ENCODE data around the gene HDAC2. TPM values are rescaled to one million over a fixed set of nuclear protein-coding genes. Genes with fewer than 3 reads are reported as not detected.
A peak's percentile ranks its signal among the peaks of the same experiment; 100 is the strongest.
"Not testable (repeated sequence)": the region's sequence is repeated elsewhere in the genome, so short reads cannot be mapped to it uniquely, and the experiment has no call there.

The HDAC2 gene
- total RNA-seq, 1 experiment from 2014 or later, result 120 TPM

- not testable (repeated sequence) for H3K9me3 ChIP-seq (ENCODE audit: low read length); H3K79me2 ChIP-seq (ENCODE audit: low read length); H3K9ac ChIP-seq (ENCODE audit: low read length); DNase-seq; H2AFZ ChIP-seq (ENCODE audit: low read length); H3K4me3 ChIP-seq (ENCODE audit: low read length); H4K20me1 ChIP-seq (ENCODE audit: insufficient read depth, low read depth, low read length); H3K9me2 ChIP-seq (replicated peaks; ENCODE audit: insufficient read depth, low read length); H3K4me2 ChIP-seq (ENCODE audit: low read depth, low read length, poor library complexity, severe bottlenecking); H3K27me3 ChIP-seq (ENCODE audit: low read length); H3K36me3 ChIP-seq (ENCODE audit: insufficient read depth, low read length); H3K27ac ChIP-seq (ENCODE audit: low read length)
- H3K4me1 ChIP-seq (ENCODE audit: low read length), result peaks cover 37% of the 10 kb centered on the region
These were observed 11.7 kb upstream of the HDAC2 start for GRCh38 chr6:113982675-113983074.

- H3K4me1 ChIP-seq (ENCODE audit: low read length), result peaks cover 43% of the 10 kb centered on the region
These were observed 11.2 kb upstream of the HDAC2 start for GRCh38 chr6:113982055-113982550.

GRCh38 chr6:113980937-113981554 lies 10.1 kb upstream of the HDAC2 start:
- Histone ChIP-seq H3K36me3 (ENCODE audit: insufficient read depth, low read length) (no peaks in the 10 kb centered on the region), H2AFZ (ENCODE audit: low read length) (no peak overlapping the region), H3K4me3 (ENCODE audit: low read length) (no peak overlapping the region), H4K20me1 (ENCODE audit: insufficient read depth, low read depth, low read length) (no peaks in the 10 kb centered on the region), H3K9me3 (ENCODE audit: low read length) (no peaks in the 10 kb centered on the region), H3K79me2 (ENCODE audit: low read length) (no peaks in the 10 kb centered on the region), H3K4me1 (ENCODE audit: low read length) (peaks cover 54% of the 10 kb centered on the region), H3K27me3 (ENCODE audit: low read length) (no peaks in the 10 kb centered on the region), H3K27ac (ENCODE audit: low read length) (no peak overlapping the region), H3K9ac (ENCODE audit: low read length) (no peak overlapping the region), H3K9me2 (replicated peaks; ENCODE audit: insufficient read depth, low read length) (no peaks in the 10 kb centered on the region), H3K4me2 (ENCODE audit: low read depth, low read length, poor library complexity, severe bottlenecking) (no peak overlapping the region)
- peak; percentile 56 for DNase-seq

More at GRCh38 chr6:113982055-113982550, 11.2 kb upstream of the HDAC2 start:
- no peaks in the 10 kb centered on the region for H3K79me2 ChIP-seq (ENCODE audit: low read length)
- no peak for DNase-seq
- H3K4me2 ChIP-seq (ENCODE audit: low read depth, low read length, poor library complexity, severe bottlenecking), result no peak overlapping the region
- H2AFZ ChIP-seq (ENCODE audit: low read length), result no peak overlapping the region
- no peaks in the 10 kb centered on the region for H3K9me3 ChIP-seq (ENCODE audit: low read length)
- no peak overlapping the region for H3K27ac ChIP-seq (ENCODE audit: low read length)
- no peaks in the 10 kb centered on the region for H3K9me2 ChIP-seq (replicated peaks; ENCODE audit: insufficient read depth, low read length)
- no peak overlapping the region for H3K4me3 ChIP-seq (ENCODE audit: low read length)
- no peaks in the 10 kb centered on the region for H3K27me3 ChIP-seq (ENCODE audit: low read length)
- no peaks in the 10 kb centered on the region for H4K20me1 ChIP-seq (ENCODE audit: insufficient read depth, low read depth, low read length)
- no peaks in the 10 kb centered on the region for H3K36me3 ChIP-seq (ENCODE audit: insufficient read depth, low read length)
- no peak overlapping the region for H3K9ac ChIP-seq (ENCODE audit: low read length)

- Histone ChIP-seq H3K79me2 (ENCODE audit: low read length) (no peaks in the 10 kb centered on the region), H3K4me3 (ENCODE audit: low read length) (no peak overlapping the region), H3K27ac (ENCODE audit: low read length) (no peak overlapping the region; the same call in 1 of the 2 replicates), H3K4me1 (ENCODE audit: low read length) (peaks cover 65% of the 10 kb centered on the region), H3K27me3 (ENCODE audit: low read length) (no peaks in the 10 kb centered on the region), H3K4me2 (ENCODE audit: low read depth, low read length, poor library complexity, severe bottlenecking) (peak overlapping the region; percentile 45), H3K9me3 (ENCODE audit: low read length) (no peaks in the 10 kb centered on the region), H3K36me3 (ENCODE audit: insufficient read depth, low read length) (no peaks in the 10 kb centered on the region), H3K9ac (ENCODE audit: low read length) (0 out of 2 replicates have a peak overlapping the region, but pooled peaks have one; percentile 25), H4K20me1 (ENCODE audit: insufficient read depth, low read depth, low read length) (no peaks in the 10 kb centered on the region), H2AFZ (ENCODE audit: low read length) (no peak overlapping the region), H3K9me2 (replicated peaks; ENCODE audit: insufficient read depth, low read length) (no peaks in the 10 kb centered on the region)
- DNase-seq, result peak; percentile 78
These were observed 9.0 kb upstream of the HDAC2 start for GRCh38 chr6:113979937-113980336.

- no peaks in the 10 kb centered on the region for H3K9me2 ChIP-seq (replicated peaks; ENCODE audit: insufficient read depth, low read length)
- no peak overlapping the region for H2AFZ ChIP-seq (ENCODE audit: low read length)
- H3K27me3 ChIP-seq (ENCODE audit: low read length), result no peaks in the 10 kb centered on the region
- no peaks in the 10 kb centered on the region for H3K36me3 ChIP-seq (ENCODE audit: insufficient read depth, low read length)
- H3K4me1 ChIP-seq (ENCODE audit: low read length), result peaks cover 80% of the 10 kb centered on the region
- no peaks in the 10 kb centered on the region for H3K79me2 ChIP-seq (ENCODE audit: low read length)
- H3K9me3 ChIP-seq (ENCODE audit: low read length), result no peaks in the 10 kb centered on the region
- H3K4me2 ChIP-seq (ENCODE audit: low read depth, low read length, poor library complexity, severe bottlenecking), result peak overlapping the region; percentile 67
- peak overlapping the region; percentile 8; the same call in 1 of the 2 replicates for H3K4me3 ChIP-seq (ENCODE audit: low read length)
- peak; percentile 80 for DNase-seq
- no peaks in the 10 kb centered on the region for H4K20me1 ChIP-seq (ENCODE audit: insufficient read depth, low read depth, low read length)
- peak overlapping the region; percentile 90 for H3K27ac ChIP-seq (ENCODE audit: low read length)
- peak overlapping the region; percentile 20; the same call in 1 of the 2 replicates for H3K9ac ChIP-seq (ENCODE audit: low read length)
These were observed 7.2 kb upstream of the HDAC2 start for GRCh38 chr6:113978084-113978675.

GRCh38 chr6:113976806-113977205 lies 5.9 kb upstream of the HDAC2 start:
- no peak for DNase-seq
- Histone ChIP-seq H3K4me2 (ENCODE audit: low read depth, low read length, poor library complexity, severe bottlenecking) (peak overlapping the region; percentile 67), H2AFZ (ENCODE audit: low read length) (peak overlapping the region; percentile 49), H3K27me3 (ENCODE audit: low read length) (no peaks in the 10 kb centered on the region), H3K4me3 (ENCODE audit: low read length) (peak overlapping the region; percentile 52), H3K27ac (ENCODE audit: low read length) (peak overlapping the region; percentile 90), H3K9ac (ENCODE audit: low read length) (peak overlapping the region; percentile 42), H3K9me2 (replicated peaks; ENCODE audit: insufficient read depth, low read length) (no peaks in the 10 kb centered on the region), H3K36me3 (ENCODE audit: insufficient read depth, low read length) (no peaks in the 10 kb centered on the region), H3K79me2 (ENCODE audit: low read length) (0 out of 2 replicates have a peak, but pooled peaks cover 2% of the 10 kb centered on the region), H4K20me1 (ENCODE audit: insufficient read depth, low read depth, low read length) (no peaks in the 10 kb centered on the region), H3K9me3 (ENCODE audit: low read length) (no peaks in the 10 kb centered on the region), H3K4me1 (ENCODE audit: low read length) (peaks cover 89% of the 10 kb centered on the region)

- no peaks in the 10 kb centered on the region for H3K27me3 ChIP-seq (ENCODE audit: low read length)
- no peaks in the 10 kb centered on the region for H3K9me3 ChIP-seq (ENCODE audit: low read length)
- peaks cover 24% of the 10 kb centered on the region for H4K20me1 ChIP-seq (ENCODE audit: insufficient read depth, low read depth, low read length)
- H3K4me1 ChIP-seq (ENCODE audit: low read length), result peaks cover 80% of the 10 kb centered on the region
- peak overlapping the region; percentile 86 for H3K4me3 ChIP-seq (ENCODE audit: low read length)
- H3K79me2 ChIP-seq (ENCODE audit: low read length), result peaks cover 44% of the 10 kb centered on the region
- H3K27ac ChIP-seq (ENCODE audit: low read length), result peak overlapping the region; percentile 91
- H3K9ac ChIP-seq (ENCODE audit: low read length), result peak overlapping the region; percentile 94
- H3K36me3 ChIP-seq (ENCODE audit: insufficient read depth, low read length), result peaks cover 7% of the 10 kb centered on the region; the same call in 1 of the 2 replicates
- H3K9me2 ChIP-seq (replicated peaks; ENCODE audit: insufficient read depth, low read length), result no peaks in the 10 kb centered on the region
- H2AFZ ChIP-seq (ENCODE audit: low read length), result no peak overlapping the region
- peak overlapping the region; percentile 81 for H3K4me2 ChIP-seq (ENCODE audit: low read depth, low read length, poor library complexity, severe bottlenecking)
- peak; percentile 57 for DNase-seq
These were observed 793 bp upstream of the HDAC2 start for GRCh38 chr6:113971741-113972140.
